Type B pancreatic cell (in vitro differentiated cells): ENCODE results near the gene CABP7. TPM values are rescaled to one million over a fixed set of nuclear protein-coding genes. Genes with fewer than 3 reads are reported as not detected.

Source experiments
- DNase-seq: peaks from one replicate; pipeline ENCODE4 v3.0.0; 2021; ENCODE audit warnings: mixed read lengths; ENCODE audit not compliant: unreplicated experiment; ENCODE audit errors: extremely low spot score
- H3K27ac Mint-ChIP-seq: 2 replicates; pipeline ENCODE4 v1.8.0; 2021; ENCODE audit warnings: mild to moderate bottlenecking, mixed read lengths
- H3K27me3 Mint-ChIP-seq: 2 replicates; pipeline ENCODE4 v1.8.0; 2021; ENCODE audit warnings: mixed read lengths
- H3K36me3 Mint-ChIP-seq: 2 replicates; pipeline ENCODE4 v1.8.0; 2021; ENCODE audit warnings: mixed read lengths
- H3K4me1 Mint-ChIP-seq: one replicate; pipeline ENCODE4 v1.8.0; 2021; ENCODE audit warnings: mixed read lengths; ENCODE audit not compliant: unreplicated experiment
- H3K4me3 Mint-ChIP-seq: 2 replicates; pipeline ENCODE4 v1.8.0; 2021; ENCODE audit warnings: mild to moderate bottlenecking, mixed read lengths
- H3K9me3 Mint-ChIP-seq: 2 replicates; pipeline ENCODE4 v1.8.0; 2021; ENCODE audit warnings: mixed read lengths
- total RNA-seq: library from RNA; stranded (reverse); gene quantifications from 2 replicates; pipeline ENCODE4 v1.2.1, GENCODE V29; 2021; ENCODE audit warnings: low replicate concordance
- TF ChIP-seq, protein P1 (sequence below): fragments of 200-600 bp; sonication (generic); conservative IDR thresholded peaks from 2 replicates; pipeline ENCODE4 v1.5.0; 2021; ENCODE audit warnings: antibody characterized with exemption, mild to moderate bottlenecking

Gene CABP7
- total RNA-seq, 1 donor from 2014 or later: 1.7 TPM

DNA sequence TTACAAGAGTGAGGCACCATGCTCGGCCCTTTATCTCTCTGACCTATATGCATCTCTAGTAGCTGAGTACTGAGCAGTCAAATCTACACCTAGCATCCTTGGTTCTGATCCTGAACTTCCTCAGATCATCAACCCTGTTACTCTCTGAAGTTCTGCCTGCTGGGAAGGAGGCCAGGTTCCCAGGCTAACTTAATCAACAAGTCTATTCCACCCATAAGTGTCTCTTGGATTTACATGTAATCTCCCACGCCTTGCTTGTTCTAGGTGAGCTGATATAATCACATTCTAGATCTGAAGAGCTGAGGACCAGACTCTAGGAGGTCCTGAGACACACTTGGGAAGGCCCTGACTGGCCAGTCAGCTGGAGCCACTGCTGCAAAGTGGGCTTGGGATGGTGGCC lies 22.1 kb downstream of the CABP7 start:
- no peak overlapping the region for H3K27ac Mint-ChIP-seq
- TF ChIP-seq, protein P1, sequence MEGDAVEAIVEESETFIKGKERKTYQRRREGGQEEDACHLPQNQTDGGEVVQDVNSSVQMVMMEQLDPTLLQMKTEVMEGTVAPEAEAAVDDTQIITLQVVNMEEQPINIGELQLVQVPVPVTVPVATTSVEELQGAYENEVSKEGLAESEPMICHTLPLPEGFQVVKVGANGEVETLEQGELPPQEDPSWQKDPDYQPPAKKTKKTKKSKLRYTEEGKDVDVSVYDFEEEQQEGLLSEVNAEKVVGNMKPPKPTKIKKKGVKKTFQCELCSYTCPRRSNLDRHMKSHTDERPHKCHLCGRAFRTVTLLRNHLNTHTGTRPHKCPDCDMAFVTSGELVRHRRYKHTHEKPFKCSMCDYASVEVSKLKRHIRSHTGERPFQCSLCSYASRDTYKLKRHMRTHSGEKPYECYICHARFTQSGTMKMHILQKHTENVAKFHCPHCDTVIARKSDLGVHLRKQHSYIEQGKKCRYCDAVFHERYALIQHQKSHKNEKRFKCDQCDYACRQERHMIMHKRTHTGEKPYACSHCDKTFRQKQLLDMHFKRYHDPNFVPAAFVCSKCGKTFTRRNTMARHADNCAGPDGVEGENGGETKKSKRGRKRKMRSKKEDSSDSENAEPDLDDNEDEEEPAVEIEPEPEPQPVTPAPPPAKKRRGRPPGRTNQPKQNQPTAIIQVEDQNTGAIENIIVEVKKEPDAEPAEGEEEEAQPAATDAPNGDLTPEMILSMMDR: no peak
- DNase-seq: no peak
- H3K36me3 Mint-ChIP-seq: peaks cover 7% of the 10 kb centered on the region
- H3K9me3 Mint-ChIP-seq: no peaks in the 10 kb centered on the region
- H3K4me1 Mint-ChIP-seq: no peaks in the 10 kb centered on the region
- H3K27me3 Mint-ChIP-seq: no peaks in the 10 kb centered on the region
- no peak overlapping the region for H3K4me3 Mint-ChIP-seq

DNA sequence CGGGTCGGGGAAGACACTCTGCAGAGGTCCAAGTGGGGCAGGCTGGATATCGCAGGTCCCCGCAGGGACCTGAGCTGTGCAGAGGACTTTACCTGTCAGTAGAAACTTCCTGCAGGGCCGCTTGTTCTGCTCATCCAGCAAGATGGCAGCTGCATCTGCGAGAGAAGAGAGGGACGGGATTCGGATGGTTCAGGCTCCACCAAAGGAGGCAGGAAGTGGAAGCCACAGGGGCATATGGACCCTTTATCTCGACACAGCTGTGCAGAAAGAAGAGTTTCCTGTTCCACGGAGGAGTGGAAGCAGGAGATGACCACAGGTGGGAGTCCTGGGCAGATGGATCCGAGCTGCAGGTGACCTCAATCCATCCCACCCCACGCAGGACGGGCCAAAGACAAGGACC lies 22.5 kb downstream of the CABP7 start:
- DNase-seq: no peak
- peaks cover 7% of the 10 kb centered on the region for H3K36me3 Mint-ChIP-seq
- no peaks in the 10 kb centered on the region for H3K4me1 Mint-ChIP-seq
- TF ChIP-seq, protein P1: no peak
- H3K27ac Mint-ChIP-seq: no peak overlapping the region
- H3K9me3 Mint-ChIP-seq: no peaks in the 10 kb centered on the region
- H3K4me3 Mint-ChIP-seq: no peak overlapping the region
- H3K27me3 Mint-ChIP-seq: no peaks in the 10 kb centered on the region

DNA sequence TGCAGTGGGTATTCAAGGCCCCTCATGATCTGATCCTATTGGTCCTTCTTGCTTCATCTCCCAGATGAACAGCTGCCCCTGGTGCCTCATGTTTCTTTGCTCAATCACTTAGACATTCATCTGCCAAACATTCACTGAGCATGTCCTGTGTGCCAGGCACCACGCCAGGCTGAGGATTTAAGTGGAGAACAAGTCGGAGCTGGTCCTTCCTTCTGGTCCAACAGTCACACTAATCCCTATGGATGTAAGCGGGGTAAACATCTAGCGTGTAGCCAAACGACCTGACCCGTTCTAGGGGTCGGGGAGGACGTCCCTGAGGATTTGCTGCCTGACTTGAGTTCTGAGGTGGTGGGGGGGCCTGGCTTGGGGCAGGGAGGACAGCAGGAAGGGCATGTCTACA lies 25.1 kb downstream of the CABP7 start:
- no peak for DNase-seq
- H3K4me1 Mint-ChIP-seq: no peaks in the 10 kb centered on the region
- no peak overlapping the region for H3K4me3 Mint-ChIP-seq
- peaks cover 11% of the 10 kb centered on the region for H3K36me3 Mint-ChIP-seq
- no peaks in the 10 kb centered on the region for H3K9me3 Mint-ChIP-seq
- TF ChIP-seq, protein P1: no peak
- H3K27ac Mint-ChIP-seq: no peak overlapping the region
- H3K27me3 Mint-ChIP-seq: no peaks in the 10 kb centered on the region

DNA sequence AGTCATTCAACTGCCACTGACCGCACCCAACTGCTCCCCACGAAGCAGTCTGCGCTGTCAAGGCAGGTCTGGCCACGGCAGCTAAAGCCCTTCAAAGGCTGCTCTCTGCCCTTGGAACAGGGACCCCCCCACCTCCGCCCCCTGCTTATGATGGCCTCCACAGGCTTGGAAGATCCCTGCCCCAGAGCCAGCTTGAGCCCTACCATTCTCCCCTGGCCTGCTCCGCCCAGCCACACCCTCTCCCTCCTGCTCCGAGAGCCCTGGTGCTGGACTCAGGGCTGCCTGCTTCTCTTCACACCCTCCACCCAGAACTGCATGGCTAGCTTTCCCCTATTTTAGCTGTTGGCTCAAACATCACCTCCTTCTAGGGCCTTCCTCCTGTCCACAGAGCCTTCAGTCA lies 28.0 kb downstream of the CABP7 start:
- H3K27ac Mint-ChIP-seq: no peak overlapping the region

DNA sequence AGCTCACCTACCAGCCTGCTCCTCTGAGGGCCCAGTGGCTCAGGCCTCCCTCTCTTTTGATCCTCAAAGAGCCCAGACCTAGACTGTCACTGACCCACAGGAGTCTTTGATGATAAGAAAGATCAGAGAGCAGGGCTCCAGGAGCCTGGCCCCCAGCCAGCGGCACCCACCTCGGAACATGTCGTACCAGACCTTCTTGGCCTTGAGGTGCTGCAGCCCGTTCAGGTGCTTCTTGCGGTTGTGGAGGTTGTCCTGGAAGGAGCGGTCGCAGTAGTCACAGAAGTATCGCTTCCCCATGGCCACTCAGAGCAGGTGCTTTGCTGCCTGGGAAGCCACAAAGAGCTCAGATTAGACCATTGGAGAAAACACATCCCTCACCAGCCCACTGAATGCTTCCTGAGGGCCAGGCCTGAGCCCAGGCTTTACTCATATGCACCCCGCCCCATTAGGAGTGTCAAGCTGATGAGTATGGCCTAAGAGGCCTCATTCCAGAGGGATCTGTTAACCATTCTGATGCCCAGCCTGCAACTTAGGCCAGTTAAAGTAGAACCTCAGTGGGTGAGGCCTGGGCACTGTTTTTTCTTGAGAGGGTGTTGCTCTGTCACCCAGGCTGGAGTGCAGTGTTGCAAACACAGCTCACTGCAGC lies 28.6 kb downstream of the CABP7 start:
- no peaks in the 10 kb centered on the region for H3K9me3 Mint-ChIP-seq
- H3K4me3 Mint-ChIP-seq: no peak overlapping the region
- H3K27me3 Mint-ChIP-seq: no peaks in the 10 kb centered on the region
- DNase-seq: no peak
- TF ChIP-seq, protein P1: no peak
- H3K4me1 Mint-ChIP-seq: no peaks in the 10 kb centered on the region
- peaks cover 11% of the 10 kb centered on the region for H3K36me3 Mint-ChIP-seq
- H3K27ac Mint-ChIP-seq: no peak overlapping the region

More for the DNA sequence above, 28.0 kb downstream of the CABP7 start:
- TF ChIP-seq, protein P1: no peak
- Mint-ChIP-seq H3K9me3 (no peaks in the 10 kb centered on the region), H3K4me3 (no peak overlapping the region), H3K36me3 (peaks cover 11% of the 10 kb centered on the region), H3K27me3 (no peaks in the 10 kb centered on the region), H3K4me1 (no peaks in the 10 kb centered on the region)
- DNase-seq: no peak
